Retina (tissue), 1 donor: ENCODE measurements around the gene PDCL3.

Experiments used
- DNase-seq: peaks from one replicate; pipeline ENCODE4 v3.0.0-alpha.2; 2016

Gene PDCL3

GRCh38 chr2:100563407-100564247 lies 834 bp downstream of the PDCL3 start:
- DNase-seq = no peak

GRCh38 chr2:100568989-100569388 lies 6.2 kb downstream of the PDCL3 start:
- no peak for DNase-seq

- DNase-seq = no peak
These were observed 8.9 kb downstream of the PDCL3 start for GRCh38 chr2:100571668-100572067.

DNA sequence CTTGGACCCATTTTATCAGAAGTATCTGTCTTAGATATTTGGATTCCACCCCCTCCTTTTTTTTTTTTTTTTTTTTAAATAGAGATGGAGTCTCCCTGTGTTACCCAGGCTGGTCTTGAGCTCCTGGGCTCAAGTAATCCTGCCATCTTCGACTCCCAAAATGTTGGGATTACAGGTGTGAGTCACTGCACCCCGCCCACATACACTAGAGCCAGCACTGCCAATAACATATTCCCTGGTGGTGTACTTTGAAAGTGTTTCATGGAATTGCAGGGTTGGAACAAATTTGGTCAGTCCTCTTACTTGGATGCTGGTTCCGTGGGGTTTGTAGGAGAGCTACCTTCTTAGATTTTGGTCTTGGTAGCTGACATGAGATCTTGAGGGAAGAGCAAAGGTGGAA lies 15.0 kb downstream of the PDCL3 start:
- no peak for DNase-seq

- no peak for DNase-seq
These were observed 17.8 kb downstream of the PDCL3 start for GRCh38 chr2:100580367-100581276.

DNA sequence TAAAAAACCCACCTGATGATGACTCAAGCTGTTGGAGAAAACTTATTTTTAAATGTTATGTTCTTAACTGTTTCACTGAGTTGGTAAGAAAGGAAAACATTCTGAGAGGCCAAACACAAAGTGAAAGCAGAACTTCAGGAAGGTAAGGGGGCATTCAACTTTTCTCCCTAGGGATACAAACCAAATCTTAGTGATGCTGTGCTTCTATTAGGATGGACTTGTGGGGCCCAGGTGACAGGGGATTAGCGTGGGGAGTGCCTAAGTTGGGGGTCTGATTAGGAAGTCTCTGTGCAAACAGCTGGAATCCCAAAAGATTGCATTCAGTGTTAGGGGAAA lies 18.5 kb downstream of the PDCL3 start:
- no peak for DNase-seq

- DNase-seq = no peak
These were observed 22.0 kb downstream of the PDCL3 start for GRCh38 chr2:100584816-100585215.

DNA sequence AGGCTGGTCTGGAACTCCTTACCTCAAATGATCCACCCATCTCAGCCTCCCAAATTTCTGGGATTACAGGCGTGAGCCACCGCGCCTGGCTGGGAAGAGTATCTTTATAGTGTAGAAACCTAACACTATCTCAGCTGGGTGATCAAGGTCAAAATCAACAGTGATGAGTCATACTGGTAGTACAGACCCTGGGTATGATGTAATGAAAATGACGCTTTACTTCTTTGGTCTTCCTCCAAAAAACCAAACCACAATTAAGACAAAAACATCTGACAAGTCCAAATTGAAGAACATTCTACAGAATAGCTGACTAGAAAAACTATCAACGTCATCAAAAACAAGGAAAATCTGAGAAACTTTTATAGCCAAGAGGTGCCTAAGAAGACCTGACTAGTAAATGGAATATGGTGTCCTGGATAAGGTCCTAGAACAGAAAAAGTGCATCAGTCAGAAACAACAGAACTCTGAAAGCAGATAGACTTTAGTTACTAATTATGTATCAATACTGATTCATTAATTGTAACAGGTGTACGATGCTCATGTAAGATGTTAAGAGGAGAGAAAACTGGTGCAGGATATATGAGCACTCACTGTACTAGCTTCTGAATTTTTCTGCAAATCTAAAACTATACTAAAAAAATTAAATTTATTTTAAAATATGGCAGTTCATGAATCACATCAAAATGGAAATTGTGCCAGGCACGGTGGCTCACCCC lies 25.4 kb downstream of the PDCL3 start:
- DNase-seq = no peak

- DNase-seq = no peak
These were observed 26.7 kb downstream of the PDCL3 start for GRCh38 chr2:100589527-100589926.

- no peak for DNase-seq
These were observed 29.4 kb downstream of the PDCL3 start for GRCh38 chr2:100592226-100592625.

- DNase-seq = no peak
These were observed 33.7 kb downstream of the PDCL3 start for GRCh38 chr2:100596465-100596864.

DNA sequence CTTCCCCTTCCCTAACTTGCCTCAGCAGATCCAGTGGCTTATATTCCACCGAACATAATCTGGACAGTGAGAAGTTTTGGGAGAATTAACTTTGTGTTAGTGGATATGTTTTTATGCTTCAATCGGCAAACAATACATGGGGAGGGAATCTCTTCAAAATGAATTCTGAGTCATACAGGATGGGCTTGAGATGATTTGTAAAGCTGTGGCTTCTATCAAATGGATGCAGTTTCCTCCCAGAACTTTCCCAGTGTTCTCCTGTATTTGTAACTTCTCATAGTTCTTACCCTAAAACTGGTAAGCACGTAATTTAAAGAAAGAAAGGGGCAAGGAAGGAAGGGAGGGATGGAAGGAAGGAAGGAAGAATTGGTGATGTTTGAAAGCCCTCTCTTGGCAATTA lies 36.8 kb downstream of the PDCL3 start:
- DNase-seq = no peak

- DNase-seq = no peak
These were observed 38.9 kb downstream of the PDCL3 start for GRCh38 chr2:100601661-100602060.

GRCh38 chr2:100603414-100603813 lies 40.6 kb downstream of the PDCL3 start:
- no peak for DNase-seq

- no peak for DNase-seq
These were observed 41.3 kb downstream of the PDCL3 start for GRCh38 chr2:100603948-100604633.

DNA sequence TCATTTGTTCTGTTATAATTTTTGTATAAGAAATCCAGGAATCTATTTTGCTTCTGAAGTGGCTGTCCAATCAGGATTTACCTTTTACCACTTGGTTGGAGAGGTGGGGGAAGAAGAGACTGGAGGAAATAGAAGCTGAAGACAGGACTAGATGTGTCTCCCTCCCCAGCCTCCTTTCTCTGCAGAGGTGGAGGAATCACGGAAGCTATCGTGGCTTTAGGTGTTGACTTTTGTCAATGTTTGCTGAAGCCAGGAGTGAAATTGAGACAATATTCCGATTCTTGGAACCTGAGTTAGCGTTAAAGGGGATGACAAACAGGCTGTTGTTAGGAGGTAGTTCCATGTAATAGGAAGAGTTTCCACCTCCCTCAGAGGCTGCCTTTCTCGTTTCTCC lies 43.5 kb downstream of the PDCL3 start:
- no peak for DNase-seq

GRCh38 chr2:100606726-100607343 lies 44.0 kb downstream of the PDCL3 start:
- DNase-seq = peak; percentile 60

DNA sequence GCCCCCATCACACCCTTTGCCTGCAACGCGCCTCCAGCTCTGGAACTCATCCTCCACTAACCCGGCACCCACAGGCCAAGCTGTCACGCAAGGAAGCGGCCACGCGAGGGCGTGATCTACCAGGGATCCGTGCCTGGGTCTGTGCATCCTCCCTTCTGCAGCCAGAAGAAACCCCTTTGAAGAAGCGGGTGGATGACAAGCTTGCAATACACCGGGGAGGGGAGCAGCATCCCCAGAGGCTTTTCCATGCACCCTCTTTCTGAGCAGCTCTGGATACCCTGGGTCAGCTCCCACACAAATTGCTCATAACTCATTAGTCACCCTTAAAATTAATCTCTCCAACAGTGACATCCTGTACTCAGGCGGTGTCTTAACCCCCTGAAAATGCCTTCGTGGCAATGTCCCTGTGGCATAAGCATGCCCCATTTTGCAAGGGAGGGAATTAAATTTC lies 47.6 kb downstream of the PDCL3 start:
- peak; percentile 87 for DNase-seq

GRCh38 chr2:100611079-100612029 lies 48.6 kb downstream of the PDCL3 start:
- no peak for DNase-seq

- no peak for DNase-seq
These were observed 49.7 kb downstream of the PDCL3 start for GRCh38 chr2:100612388-100613000.

DNA sequence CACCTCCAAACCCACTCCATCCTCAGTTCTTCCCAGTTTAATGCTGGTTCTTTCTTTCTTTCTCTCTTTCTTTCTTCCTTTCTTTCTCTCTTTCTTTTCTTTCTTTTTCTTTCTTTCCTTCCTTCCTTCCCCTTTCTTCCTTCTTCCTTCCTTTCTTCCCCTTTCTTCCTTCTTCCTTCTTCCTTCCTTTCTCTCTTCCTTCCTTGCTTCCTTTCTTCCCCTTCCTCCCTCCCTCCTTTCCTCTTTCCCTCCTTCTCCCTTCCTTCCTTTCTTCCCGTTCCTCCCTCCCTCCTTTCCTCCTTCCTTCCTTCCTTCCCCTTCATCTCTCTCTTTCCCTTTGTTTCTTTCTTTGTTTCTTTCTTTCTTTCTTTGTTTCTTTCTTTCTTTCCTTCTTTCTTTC lies 50.9 kb downstream of the PDCL3 start:
- no peak for DNase-seq
